Measurements from ENCODE around the gene NDUFB1.

The NDUFB1 gene

DNA sequence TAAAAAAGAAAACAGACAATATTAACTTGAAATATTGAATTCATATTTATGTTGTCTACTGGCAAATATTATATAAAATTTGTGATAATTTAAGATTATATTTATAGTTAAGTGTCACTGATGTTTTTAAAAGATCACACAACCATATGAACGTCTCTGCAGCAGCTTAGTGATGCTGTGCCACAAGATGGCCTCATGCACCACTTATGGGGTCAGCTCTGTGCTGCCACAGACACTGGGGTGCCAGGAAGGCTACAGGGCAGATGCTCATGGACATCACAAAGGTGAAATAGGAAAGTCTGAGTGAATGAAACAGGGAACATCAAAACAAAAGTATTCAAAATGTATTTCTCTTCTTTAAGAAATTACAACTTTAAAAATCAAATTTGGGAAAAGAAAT, 28.2 kb downstream of the NDUFB1 start:
- DNase-seq: no peak

DNA sequence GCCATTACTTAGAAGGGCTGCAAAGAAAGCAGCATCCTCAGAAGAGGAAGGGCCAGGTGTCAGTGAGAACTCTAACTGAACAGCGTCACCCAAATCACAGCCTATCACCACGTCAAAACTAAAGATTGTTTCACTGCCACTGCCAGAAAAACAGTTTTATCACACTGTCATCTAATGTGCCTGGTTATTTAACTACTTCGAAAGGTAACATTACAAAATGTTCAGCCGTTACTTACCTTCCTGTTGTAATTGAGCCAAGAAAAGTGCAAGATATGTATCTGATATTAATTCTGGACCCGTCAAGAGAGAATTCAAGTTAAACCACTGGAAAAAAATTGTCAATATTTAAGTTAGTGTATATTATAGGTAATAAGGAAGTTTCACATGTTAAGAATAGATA, 33.0 kb downstream of the NDUFB1 start:
- DNase-seq: no peak

DNA sequence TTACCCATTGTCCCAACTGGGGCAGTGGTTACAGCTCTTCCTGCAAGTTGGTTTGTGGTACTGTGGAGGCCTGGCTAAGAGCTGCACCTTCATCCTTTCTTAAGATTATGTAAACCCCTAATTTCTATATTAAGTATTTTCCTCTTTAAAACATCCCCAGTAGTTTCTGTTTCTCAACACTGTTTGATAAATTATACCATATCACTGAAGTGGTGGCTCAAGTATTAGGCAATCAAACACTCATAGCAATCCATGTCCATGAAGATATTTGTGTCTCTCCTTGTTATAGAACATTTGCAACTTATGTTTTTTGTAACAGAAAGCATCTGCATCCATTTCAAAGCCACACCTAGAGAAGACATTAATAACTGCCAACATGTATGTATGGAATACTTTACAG, 47.0 kb downstream of the NDUFB1 start:
- no peak for DNase-seq
